Karpas-422 (cell line): ENCODE results near the gene LEKR1. TPM values are rescaled to one million over a fixed set of nuclear protein-coding genes. Genes with fewer than 3 reads are reported as not detected.

Experiments
- DNase-seq: peaks from one replicate; pipeline ENCODE4 v3.0.0-alpha.2; 2015
- H2AFZ ChIP-seq: fragments of 200-600 bp; sonication (generic); 2 replicates; pipeline ENCODE4 v1.6.1; 2014; ENCODE audit warnings: antibody characterized with exemption, low read length, mixed read lengths
- H3K27ac ChIP-seq: fragments of 200-600 bp; sonication (generic); 2 replicates; pipeline ENCODE4 v1.5.1; 2014; ENCODE audit warnings: mild to moderate bottlenecking, low read length, moderate library complexity
- H3K27me3 ChIP-seq: fragments of 200-600 bp; sonication (generic); 2 replicates; pipeline ENCODE4 v1.6.1; 2014; ENCODE audit warnings: low read length, mixed read lengths
- H3K36me3 ChIP-seq: fragments of 200-600 bp; sonication (generic); 2 replicates; pipeline ENCODE4 v1.6.1; 2014; ENCODE audit warnings: low read length, mixed read lengths; ENCODE audit not compliant: insufficient read depth
- H3K4me1 ChIP-seq: fragments of 200-600 bp; sonication (generic); 2 replicates; pipeline ENCODE4 v1.6.1; 2014; ENCODE audit warnings: mild to moderate bottlenecking, low read length, mixed read lengths
- H3K4me2 ChIP-seq: fragments of 200-600 bp; sonication (generic); 2 replicates; pipeline ENCODE4 v1.6.1; 2014; ENCODE audit warnings: low read length, low read depth, mild to moderate bottlenecking; ENCODE audit not compliant: poor library complexity, severe bottlenecking
- H3K4me3 ChIP-seq: fragments of 200-600 bp; sonication (generic); 2 replicates; pipeline ENCODE4 v1.5.1; 2014; ENCODE audit warnings: mild to moderate bottlenecking, antibody characterized with exemption, low read length, mixed read lengths
- H3K79me2 ChIP-seq: fragments of 200-600 bp; sonication (generic); 2 replicates; pipeline ENCODE4 v1.6.1; 2014; ENCODE audit warnings: mild to moderate bottlenecking, low read length, mixed read lengths
- H3K9ac ChIP-seq: fragments of 200-600 bp; sonication (generic); 2 replicates; pipeline ENCODE4 v1.6.0; 2014; ENCODE audit warnings: low read length
- H3K9me2 ChIP-seq: fragments of 200-600 bp; sonication (generic), shearing (Covaris generic); replicated peaks from 2 replicates; pipeline ENCODE4 v1.6.0; 2014; ENCODE audit warnings: mild to moderate bottlenecking, low read length, moderate library complexity; ENCODE audit not compliant: insufficient read depth
- H3K9me3 ChIP-seq: fragments of 300-700, 200-600 bp; sonication (generic); 2 replicates; pipeline ENCODE4 v1.6.1; 2014; ENCODE audit warnings: low read length, mixed read lengths
- H4K20me1 ChIP-seq: fragments of 200-600 bp; sonication (generic); 2 replicates; pipeline ENCODE4 v1.6.1; 2014; ENCODE audit warnings: mild to moderate bottlenecking, antibody characterized with exemption, low read length, low read depth; ENCODE audit not compliant: insufficient read depth
- total RNA-seq: library from RNA; depleted of rRNA; stranded (reverse); fragments of >200 nt; shearing (Covaris generic); gene quantifications from 2 replicates; pipeline ENCODE4 v1.2.3, GENCODE V29; 2014; ENCODE audit warnings: low replicate concordance

Gene LEKR1
- total RNA-seq, 1 experiment from 2014 or later: 6.4 TPM

DNA sequence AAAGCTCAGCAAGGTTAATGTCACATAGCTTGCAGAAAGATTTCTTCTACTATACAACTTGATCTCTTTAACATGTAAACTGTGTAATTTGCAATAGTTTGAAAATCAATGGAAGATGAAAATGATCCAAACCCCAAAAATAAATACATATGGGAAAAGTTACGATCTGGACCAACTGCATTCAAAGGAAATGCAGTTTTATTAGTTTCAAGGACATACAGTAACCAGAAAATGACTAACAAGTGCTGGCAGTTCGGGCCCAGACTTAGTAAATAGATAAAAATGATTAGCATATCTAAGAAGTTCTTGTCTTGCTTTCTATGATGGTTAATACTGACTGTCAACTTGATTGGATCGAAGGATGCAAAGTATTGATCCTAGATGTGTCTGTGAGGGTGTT is 37.3 kb upstream of the LEKR1 start:
- Histone ChIP-seq H3K4me1 (no peaks in the 10 kb centered on the region), H3K4me3 (no peak overlapping the region), H3K36me3 (no peaks in the 10 kb centered on the region), H3K79me2 (no peaks in the 10 kb centered on the region), H3K27ac (no peak overlapping the region), H4K20me1 (no peaks in the 10 kb centered on the region), H3K9me2 (no peaks in the 10 kb centered on the region), H3K4me2 (no peak overlapping the region), H3K9ac (no peak overlapping the region), H3K27me3 (no peaks in the 10 kb centered on the region), H3K9me3 (no peaks in the 10 kb centered on the region), H2AFZ (no peak overlapping the region)
- no peak for DNase-seq

DNA sequence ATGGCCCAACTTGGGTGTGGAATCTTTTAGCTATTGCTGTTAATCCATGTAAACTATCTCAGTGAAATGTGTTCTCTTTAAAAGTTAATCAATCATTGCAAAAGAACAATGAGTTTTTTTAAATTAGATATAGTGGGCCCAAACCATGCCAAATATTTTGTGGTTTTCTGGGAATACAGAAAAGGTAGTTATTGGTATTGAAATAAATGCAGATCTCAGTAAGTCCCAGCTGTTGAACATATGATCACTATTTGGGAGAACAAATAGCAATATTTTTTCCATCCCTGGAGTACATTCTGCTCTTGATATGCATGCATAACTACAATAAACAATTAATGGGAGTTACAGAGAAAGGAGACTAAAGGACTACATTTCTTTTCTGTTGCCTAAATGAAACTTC is 36.0 kb upstream of the LEKR1 start:
- DNase-seq: no peak
- no peaks in the 10 kb centered on the region for H3K9me2 ChIP-seq
- no peak overlapping the region for H3K4me2 ChIP-seq
- no peak overlapping the region for H2AFZ ChIP-seq
- no peak overlapping the region for H3K9ac ChIP-seq
- no peaks in the 10 kb centered on the region for H3K27me3 ChIP-seq
- H3K27ac ChIP-seq: no peak overlapping the region
- no peaks in the 10 kb centered on the region for H3K36me3 ChIP-seq
- H3K9me3 ChIP-seq: no peaks in the 10 kb centered on the region
- H3K79me2 ChIP-seq: no peaks in the 10 kb centered on the region
- H3K4me3 ChIP-seq: no peak overlapping the region
- no peaks in the 10 kb centered on the region for H4K20me1 ChIP-seq
- no peaks in the 10 kb centered on the region for H3K4me1 ChIP-seq

DNA sequence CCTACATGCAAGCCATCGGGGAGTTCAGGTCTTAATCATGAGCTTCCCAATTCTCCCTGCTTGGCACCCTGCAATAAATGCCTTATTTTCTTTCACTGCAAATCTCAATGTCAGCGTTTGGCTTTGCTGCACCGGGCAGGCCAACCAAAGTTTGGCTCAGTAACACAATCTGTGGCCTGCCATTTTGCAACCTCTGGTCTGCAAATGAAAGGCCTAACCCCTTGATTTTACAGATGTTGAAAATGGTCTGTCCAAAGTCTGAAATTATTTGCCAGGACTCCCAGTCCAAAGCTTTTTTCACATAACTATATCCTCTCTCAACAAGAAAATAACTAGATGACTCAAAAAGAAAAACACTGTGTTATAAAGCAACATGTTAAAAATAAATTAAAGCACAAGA is 34.0 kb upstream of the LEKR1 start:
- DNase-seq: no peak
- H3K36me3 ChIP-seq: no peaks in the 10 kb centered on the region
- no peak overlapping the region for H3K27ac ChIP-seq
- no peaks in the 10 kb centered on the region for H3K9me2 ChIP-seq
- H3K4me1 ChIP-seq: peaks cover 14% of the 10 kb centered on the region
- no peaks in the 10 kb centered on the region for H3K9me3 ChIP-seq
- H3K4me3 ChIP-seq: no peak overlapping the region
- H3K9ac ChIP-seq: no peak overlapping the region
- no peak overlapping the region for H3K4me2 ChIP-seq
- H3K79me2 ChIP-seq: no peaks in the 10 kb centered on the region
- H4K20me1 ChIP-seq: no peaks in the 10 kb centered on the region
- H2AFZ ChIP-seq: no peak overlapping the region
- H3K27me3 ChIP-seq: no peaks in the 10 kb centered on the region

DNA sequence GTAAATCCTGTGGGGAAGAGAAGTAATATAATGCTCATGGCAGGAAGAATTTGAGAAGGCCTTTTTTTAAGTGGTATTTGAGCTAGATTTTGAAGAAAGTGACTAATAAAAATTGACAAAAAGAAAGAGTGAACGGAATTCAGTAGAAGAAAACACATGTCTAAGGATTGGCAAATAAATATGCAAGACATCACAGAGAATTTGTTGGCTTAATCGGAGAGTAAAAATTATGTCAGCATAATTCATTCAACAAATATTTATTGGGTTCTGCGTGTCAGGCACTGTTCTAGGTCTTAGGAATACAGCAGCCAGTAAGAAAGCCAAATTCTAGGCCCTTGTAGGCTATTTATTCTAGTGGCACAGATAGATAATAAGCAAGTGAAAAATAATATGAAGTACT is 33.6 kb upstream of the LEKR1 start:
- Histone ChIP-seq H3K27me3 (no peaks in the 10 kb centered on the region), H3K9ac (no peak overlapping the region), H2AFZ (no peak overlapping the region), H3K9me2 (no peaks in the 10 kb centered on the region), H3K4me1 (peaks cover 18% of the 10 kb centered on the region), H3K79me2 (no peaks in the 10 kb centered on the region), H4K20me1 (no peaks in the 10 kb centered on the region), H3K36me3 (no peaks in the 10 kb centered on the region), H3K4me2 (no peak overlapping the region), H3K4me3 (no peak overlapping the region), H3K27ac (no peak overlapping the region), H3K9me3 (no peaks in the 10 kb centered on the region)
- DNase-seq: no peak

DNA sequence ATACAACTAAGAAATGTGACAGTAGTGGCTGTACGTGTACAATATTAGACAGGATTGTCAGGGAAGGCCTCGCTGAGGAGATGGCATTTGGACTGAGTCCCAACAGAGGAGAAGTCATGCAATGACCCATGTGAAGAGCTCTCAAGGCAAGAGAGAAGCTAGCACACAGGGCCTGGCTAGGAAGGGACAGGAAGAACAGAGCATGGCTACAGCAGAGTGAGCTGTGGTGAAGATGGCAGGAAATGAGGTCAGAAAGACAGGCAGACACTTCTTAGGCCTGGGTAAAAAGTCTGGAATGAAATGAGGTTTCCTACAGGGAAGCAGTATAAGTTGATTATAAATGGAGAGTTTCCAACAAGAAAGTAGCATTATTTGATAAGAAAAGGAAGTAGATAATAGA is 33.2 kb upstream of the LEKR1 start:
- Histone ChIP-seq H3K79me2 (no peaks in the 10 kb centered on the region), H3K4me1 (peaks cover 22% of the 10 kb centered on the region), H3K4me2 (no peak overlapping the region), H3K9me2 (no peaks in the 10 kb centered on the region), H3K36me3 (no peaks in the 10 kb centered on the region), H3K9me3 (no peaks in the 10 kb centered on the region), H3K27me3 (no peaks in the 10 kb centered on the region), H2AFZ (no peak overlapping the region), H4K20me1 (no peaks in the 10 kb centered on the region), H3K4me3 (no peak overlapping the region), H3K27ac (no peak overlapping the region), H3K9ac (no peak overlapping the region)
- no peak for DNase-seq

DNA sequence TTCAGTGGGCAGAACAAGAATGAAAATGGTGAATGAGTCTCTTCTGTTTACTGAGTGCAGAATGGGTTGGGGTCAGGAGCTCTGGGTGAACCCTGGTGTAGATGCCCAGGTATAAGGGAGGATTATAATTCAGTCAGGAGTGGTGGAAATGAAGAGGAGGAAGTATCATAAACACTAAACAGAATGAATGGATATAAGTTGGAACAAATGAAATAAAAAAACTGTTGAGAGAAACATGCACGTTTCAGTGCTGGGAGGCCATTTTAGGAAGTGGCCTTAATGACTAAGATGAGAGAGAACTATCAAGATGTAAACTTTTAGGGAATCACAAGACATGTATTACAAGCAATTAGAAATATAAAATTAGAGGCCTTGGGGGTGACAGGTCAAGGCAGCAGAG is 32.8 kb upstream of the LEKR1 start:
- Histone ChIP-seq H3K4me1 (peaks cover 26% of the 10 kb centered on the region), H3K9me2 (no peaks in the 10 kb centered on the region), H2AFZ (no peak overlapping the region), H3K27ac (no peak overlapping the region), H3K27me3 (no peaks in the 10 kb centered on the region), H3K79me2 (no peaks in the 10 kb centered on the region), H3K9ac (no peak overlapping the region), H3K36me3 (no peaks in the 10 kb centered on the region), H4K20me1 (no peaks in the 10 kb centered on the region), H3K9me3 (no peaks in the 10 kb centered on the region), H3K4me3 (no peak overlapping the region), H3K4me2 (no peak overlapping the region)
- DNase-seq: no peak

DNA sequence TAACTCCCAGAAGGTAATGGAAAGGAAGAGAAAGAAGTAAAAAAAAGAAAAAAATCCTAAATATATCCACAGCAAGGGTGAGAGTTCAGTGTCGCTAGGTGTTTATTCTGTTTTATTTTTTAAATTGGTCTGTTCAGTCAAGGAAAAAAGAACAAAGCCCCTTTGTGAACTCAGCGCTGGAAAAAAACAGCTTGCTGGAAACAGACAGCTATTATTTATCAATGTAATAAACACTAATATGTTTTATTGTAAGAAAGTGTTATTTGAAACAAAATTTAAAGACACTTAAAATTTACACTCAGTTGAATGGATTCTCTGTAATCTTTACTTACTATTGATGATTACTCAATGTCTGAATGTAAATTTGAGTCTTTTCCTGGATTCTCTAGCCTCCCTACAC is 32.3 kb upstream of the LEKR1 start:
- Histone ChIP-seq H3K36me3 (no peaks in the 10 kb centered on the region), H4K20me1 (no peaks in the 10 kb centered on the region), H3K4me2 (no peak overlapping the region), H3K9me2 (no peaks in the 10 kb centered on the region), H3K79me2 (no peaks in the 10 kb centered on the region), H3K9ac (no peak overlapping the region), H3K27ac (no peak overlapping the region), H3K4me3 (no peak overlapping the region), H3K27me3 (no peaks in the 10 kb centered on the region), H3K9me3 (no peaks in the 10 kb centered on the region), H2AFZ (no peak overlapping the region), H3K4me1 (peaks cover 26% of the 10 kb centered on the region)
- no peak for DNase-seq

DNA sequence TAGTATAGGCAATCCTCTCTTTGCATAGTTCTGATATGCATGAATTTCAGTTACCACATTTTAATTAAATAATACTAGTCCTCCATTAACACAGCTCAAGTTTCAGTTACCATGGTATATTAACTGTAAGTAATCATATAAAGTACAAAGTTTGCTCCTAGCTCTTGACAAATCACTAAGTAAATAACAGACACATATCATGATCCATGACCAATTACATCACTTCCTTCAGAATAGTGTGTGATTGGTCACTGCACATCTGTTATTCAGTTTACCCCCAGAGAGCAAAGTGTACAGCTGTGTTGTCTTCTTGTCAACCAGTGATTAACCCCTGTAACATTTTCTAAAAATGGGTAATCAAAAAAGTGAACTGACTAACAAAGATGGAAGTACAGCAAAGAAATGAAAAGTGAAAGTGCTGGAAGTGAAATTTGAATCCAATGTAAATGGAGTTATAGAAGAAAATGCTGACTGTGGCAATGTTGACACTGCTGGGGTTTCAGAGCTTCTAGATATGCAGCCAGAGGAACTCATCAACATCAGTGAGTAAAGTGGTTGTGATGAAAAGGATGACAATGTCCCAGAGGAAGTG is 30.2 kb upstream of the LEKR1 start:
- H3K9me2 ChIP-seq: no peaks in the 10 kb centered on the region
- no peaks in the 10 kb centered on the region for H3K36me3 ChIP-seq
- H3K4me3 ChIP-seq: no peak overlapping the region
- peaks cover 26% of the 10 kb centered on the region for H3K4me1 ChIP-seq
- H3K27me3 ChIP-seq: no peaks in the 10 kb centered on the region
- H3K4me2 ChIP-seq: no peak overlapping the region
- no peaks in the 10 kb centered on the region for H3K79me2 ChIP-seq
- peak; percentile 45 for DNase-seq
- no peaks in the 10 kb centered on the region for H4K20me1 ChIP-seq
- peak overlapping the region; percentile 10; the same call in 1 of the 2 replicates for H2AFZ ChIP-seq
- H3K9me3 ChIP-seq: no peaks in the 10 kb centered on the region
- no peak overlapping the region for H3K9ac ChIP-seq
- no peak overlapping the region for H3K27ac ChIP-seq
